GM23338 (cell line): ENCODE results near the gene C1orf21. TPM values are rescaled to one million over a fixed set of nuclear protein-coding genes. Genes with fewer than 3 reads are reported as not detected.

Source experiments
- ATAC-seq: fragments of 200-7000 bp; cut with Tn5 transposase; 3 replicates; pipeline ENCODE4 v1.9.1; 2020
- DNase-seq: peaks from one replicate; pipeline ENCODE4 v3.0.0-alpha.2; 2015; ENCODE audit warnings: low spot score
- H2AFZ ChIP-seq: fragments of 200-600 bp; sonication (generic); 2 replicates; pipeline ENCODE4 v1.8.0; 2016; ENCODE audit warnings: antibody characterized with exemption, mild to moderate bottlenecking, moderate library complexity
- H3F3A ChIP-seq: fragments of 200-600 bp; sonication (generic); replicated peaks from 2 replicates; pipeline ENCODE4 v1.8.0; 2017; ENCODE audit warnings: antibody characterized with exemption, mixed run types, low read depth
- H3K27ac ChIP-seq: fragments of 200-600 bp; sonication (generic); 2 replicates; pipeline ENCODE4 v1.6.1; 2016; ENCODE audit warnings: low read depth
- H3K27me3 ChIP-seq: fragments of 200-600 bp; sonication (generic); 2 replicates; pipeline ENCODE4 v1.8.0; 2016; ENCODE audit warnings: mild to moderate bottlenecking, mixed run types, moderate library complexity; ENCODE audit not compliant: insufficient read depth
- H3K36me3 ChIP-seq: fragments of 200-600 bp; sonication (generic); 2 replicates; pipeline ENCODE4 v1.8.0; 2016; ENCODE audit warnings: mild to moderate bottlenecking; ENCODE audit not compliant: insufficient read depth
- H3K4me1 ChIP-seq: fragments of 200-600 bp; sonication (generic); 2 replicates; pipeline ENCODE4 v1.8.0; 2016; ENCODE audit warnings: mild to moderate bottlenecking, moderate library complexity; ENCODE audit not compliant: insufficient read depth
- H3K4me2 ChIP-seq: fragments of 200-600 bp; sonication (generic); 2 replicates; pipeline ENCODE4 v1.7.1; 2017; ENCODE audit warnings: mixed run types
- H3K4me3 ChIP-seq: fragments of 200-600 bp; sonication (generic); 2 replicates; pipeline ENCODE4 v1.6.1; 2016; ENCODE audit warnings: mixed run types
- H3K79me2 ChIP-seq: fragments of 200-600 bp; sonication (generic); replicated peaks from 2 replicates; pipeline ENCODE4 v1.8.0; 2017; ENCODE audit warnings: mild to moderate bottlenecking; ENCODE audit not compliant: insufficient read depth
- H3K9me2 ChIP-seq: fragments of 200-600 bp; sonication (generic); 2 replicates; pipeline ENCODE4 v1.8.0; 2017; ENCODE audit not compliant: insufficient read depth
- H4K20me1 ChIP-seq: fragments of 200-600 bp; sonication (generic); replicated peaks from 2 replicates; pipeline ENCODE4 v1.8.0; 2017; ENCODE audit warnings: mild to moderate bottlenecking; ENCODE audit not compliant: insufficient read depth
- H3K27ac Mint-ChIP-seq: 2 replicates; pipeline ENCODE4 v1.8.0; 2020; ENCODE audit warnings: inconsistent platforms, mild to moderate bottlenecking, moderate library complexity, mixed read lengths
- H3K27me3 Mint-ChIP-seq: 3 replicates; pipeline ENCODE4 v1.8.0; 2022; ENCODE audit warnings: low read depth, mild to moderate bottlenecking, moderate library complexity, mixed read lengths, inconsistent platforms; ENCODE audit not compliant: insufficient read depth, poor library complexity
- H3K36me3 Mint-ChIP-seq: 3 replicates; pipeline ENCODE4 v1.8.0; 2021; ENCODE audit warnings: low read depth, mild to moderate bottlenecking, inconsistent platforms, moderate library complexity, mixed read lengths
- H3K4me1 Mint-ChIP-seq: 3 replicates; pipeline ENCODE4 v1.8.0; 2020; ENCODE audit warnings: mild to moderate bottlenecking, inconsistent platforms, mixed read lengths
- H3K4me3 Mint-ChIP-seq: 3 replicates; pipeline ENCODE4 v1.8.0; 2021; ENCODE audit warnings: moderate library complexity, mild to moderate bottlenecking, inconsistent platforms, mixed read lengths
- H3K9me3 Mint-ChIP-seq: 3 replicates; pipeline ENCODE4 v1.8.0; 2020; ENCODE audit warnings: moderate library complexity, mild to moderate bottlenecking, inconsistent platforms, mixed read lengths
- EZH2 ChIP-seq: fragments of 200-600 bp; sonication (generic); IDR thresholded peaks from one replicate; pipeline ENCODE4 v1.8.0; 2017; ENCODE audit warnings: antibody characterized with exemption, mild to moderate bottlenecking, low read depth; ENCODE audit not compliant: unreplicated experiment
- EZH2phosphoT487 ChIP-seq: fragments of 200-600 bp; sonication (generic); IDR thresholded peaks from one replicate; pipeline ENCODE4 v1.8.1; 2018; ENCODE audit warnings: antibody characterized with exemption; ENCODE audit not compliant: unreplicated experiment
- JUNB ChIP-seq: IDR thresholded peaks from one replicate; pipeline ENCODE4 v1.6.1; 2016; ENCODE audit warnings: antibody characterized with exemption; ENCODE audit not compliant: unreplicated experiment
- POLR2AphosphoS5 ChIP-seq: IDR thresholded peaks from 2 replicates; pipeline ENCODE4 v1.6.1; 2016; ENCODE audit warnings: antibody characterized with exemption, low read depth
- STAT1 ChIP-seq: IDR thresholded peaks from one replicate; pipeline ENCODE4 v1.6.1; 2016; ENCODE audit warnings: antibody characterized with exemption; ENCODE audit not compliant: unreplicated experiment
- ZNF114 ChIP-seq: fragments of 250-450 bp; sonication (Bioruptor Pico); IDR thresholded peaks from 2 replicates; pipeline ENCODE4 v1.5.0; 2020; ENCODE audit warnings: mild to moderate bottlenecking, moderate library complexity
- ZNF331 ChIP-seq: fragments of 250-450 bp; sonication (Bioruptor Pico); IDR thresholded peaks from 2 replicates; pipeline ENCODE4 v1.5.0; 2020; ENCODE audit warnings: low read depth, mild to moderate bottlenecking, moderate library complexity
- polyA plus RNA-seq: library from polyadenylated mRNA; unstranded; fragments of >200 nt; fragmentation: Nextera tagmentation; extraction: Ambion mirVana; gene quantifications from 2 replicates; pipeline ENCODE4 v1.2.1, GENCODE V29; 2016
- total RNA-seq: library from RNA; depleted of rRNA; stranded (reverse); fragments of >200 nt; shearing (Covaris generic); gene quantifications from 2 replicates; pipeline ENCODE4 v1.2.3, GENCODE V29; 2014
- TF ChIP-seq, protein P1 (sequence below): IDR thresholded peaks from 2 replicates; pipeline ENCODE4 v1.6.1; 2016; ENCODE audit warnings: antibody characterized with exemption
- TF ChIP-seq, protein P2 (sequence below): IDR thresholded peaks from one replicate; pipeline ENCODE4 v1.6.1; 2018; ENCODE audit warnings: antibody characterized with exemption; ENCODE audit not compliant: unreplicated experiment
- TF ChIP-seq, protein P3 (sequence below), 2 experiments: fragments of 200-600 bp in 1 of 2; sonication (generic) in 1 of 2; conservative IDR thresholded peaks; 2 replicates each; pipeline versions ENCODE4 v1.5.1 to v1.6.1; 2016 to 2017; ENCODE audit warnings: antibody characterized with exemption in 2 of 2, low read depth in 2 of 2, mild to moderate bottlenecking in 2 of 2, moderate library complexity in 1 of 2

C1orf21 gene
- total and polyA plus RNA-seq, 2 experiments from 2014 or later, result 28.0 to 40.4 TPM

DNA sequence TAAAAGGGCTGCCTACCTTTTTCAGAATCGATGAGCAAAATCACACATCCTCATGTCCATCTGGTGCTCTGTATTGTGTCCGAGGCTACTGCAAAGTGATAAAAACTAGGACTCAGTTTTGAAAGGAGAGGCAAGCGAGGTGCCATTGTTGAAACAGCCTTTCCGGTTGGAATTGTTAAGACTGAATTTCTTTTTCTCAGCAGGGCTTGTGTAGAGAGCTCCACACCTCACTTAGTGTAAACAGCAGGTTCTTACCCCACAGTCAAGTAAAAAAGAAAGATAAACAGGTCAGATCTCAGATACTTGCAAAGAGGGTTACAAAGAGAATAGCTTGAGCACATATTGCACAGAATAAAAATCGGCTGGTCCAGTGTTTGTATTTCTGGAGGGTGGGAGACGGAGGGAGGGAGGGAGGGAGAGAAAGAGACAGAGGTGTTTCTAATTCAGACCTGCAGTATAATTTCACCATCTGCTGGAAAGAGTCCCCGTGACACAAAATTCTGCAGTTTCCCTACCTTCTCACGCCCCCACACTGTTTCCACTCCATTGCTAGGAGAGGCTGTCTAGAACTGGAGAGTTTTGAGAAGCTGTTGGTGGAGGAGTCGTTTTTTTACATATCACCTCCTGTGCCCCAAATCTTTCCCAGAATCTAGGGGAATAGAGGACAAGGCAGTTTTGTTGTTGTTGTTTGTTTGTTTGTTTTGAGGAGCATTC is 285.3 kb downstream of the C1orf21 start:
- Histone ChIP-seq H4K20me1 (no peaks in the 10 kb centered on the region), H3K4me2 (peak overlapping the region; percentile 50), H3K4me3 (0 out of 2 replicates have a peak overlapping the region, but pooled peaks have one; percentile 23), H3K79me2 (peaks cover 12% of the 10 kb centered on the region), H3K4me1 (peaks cover 57% of the 10 kb centered on the region), H2AFZ (peak overlapping the region; percentile 84), H3F3A (peaks cover 4% of the 10 kb centered on the region; the same call in 1 of the 2 replicates), H3K27me3 (no peaks in the 10 kb centered on the region), H3K36me3 (no peaks in the 10 kb centered on the region), H3K9me2 (no peaks in the 10 kb centered on the region), H3K27ac (peak overlapping the region; percentile 36)
- H3K27me3 Mint-ChIP-seq, result peaks cover 4% of the 10 kb centered on the region
- H3K4me3 Mint-ChIP-seq, result no peak overlapping the region
- no peaks in the 10 kb centered on the region; the same call in 2 of the 3 replicates for H3K9me3 Mint-ChIP-seq
- H3K27ac Mint-ChIP-seq, result peak overlapping the region; percentile 63
- peak; percentile 13; the same call in 2 of the 3 replicates for ATAC-seq
- TF ChIP-seq JUNB (no peak), ZNF114 (no peak), EZH2 (no peak), STAT1 (no peak), POLR2AphosphoS5 (no peak), EZH2phosphoT487 (no peak), ZNF331 (CRISPR knock-in tag) (no peak)
- TF ChIP-seq, protein P1, sequence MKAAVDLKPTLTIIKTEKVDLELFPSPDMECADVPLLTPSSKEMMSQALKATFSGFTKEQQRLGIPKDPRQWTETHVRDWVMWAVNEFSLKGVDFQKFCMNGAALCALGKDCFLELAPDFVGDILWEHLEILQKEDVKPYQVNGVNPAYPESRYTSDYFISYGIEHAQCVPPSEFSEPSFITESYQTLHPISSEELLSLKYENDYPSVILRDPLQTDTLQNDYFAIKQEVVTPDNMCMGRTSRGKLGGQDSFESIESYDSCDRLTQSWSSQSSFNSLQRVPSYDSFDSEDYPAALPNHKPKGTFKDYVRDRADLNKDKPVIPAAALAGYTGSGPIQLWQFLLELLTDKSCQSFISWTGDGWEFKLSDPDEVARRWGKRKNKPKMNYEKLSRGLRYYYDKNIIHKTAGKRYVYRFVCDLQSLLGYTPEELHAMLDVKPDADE, result no peak
- TF ChIP-seq, protein P2, sequence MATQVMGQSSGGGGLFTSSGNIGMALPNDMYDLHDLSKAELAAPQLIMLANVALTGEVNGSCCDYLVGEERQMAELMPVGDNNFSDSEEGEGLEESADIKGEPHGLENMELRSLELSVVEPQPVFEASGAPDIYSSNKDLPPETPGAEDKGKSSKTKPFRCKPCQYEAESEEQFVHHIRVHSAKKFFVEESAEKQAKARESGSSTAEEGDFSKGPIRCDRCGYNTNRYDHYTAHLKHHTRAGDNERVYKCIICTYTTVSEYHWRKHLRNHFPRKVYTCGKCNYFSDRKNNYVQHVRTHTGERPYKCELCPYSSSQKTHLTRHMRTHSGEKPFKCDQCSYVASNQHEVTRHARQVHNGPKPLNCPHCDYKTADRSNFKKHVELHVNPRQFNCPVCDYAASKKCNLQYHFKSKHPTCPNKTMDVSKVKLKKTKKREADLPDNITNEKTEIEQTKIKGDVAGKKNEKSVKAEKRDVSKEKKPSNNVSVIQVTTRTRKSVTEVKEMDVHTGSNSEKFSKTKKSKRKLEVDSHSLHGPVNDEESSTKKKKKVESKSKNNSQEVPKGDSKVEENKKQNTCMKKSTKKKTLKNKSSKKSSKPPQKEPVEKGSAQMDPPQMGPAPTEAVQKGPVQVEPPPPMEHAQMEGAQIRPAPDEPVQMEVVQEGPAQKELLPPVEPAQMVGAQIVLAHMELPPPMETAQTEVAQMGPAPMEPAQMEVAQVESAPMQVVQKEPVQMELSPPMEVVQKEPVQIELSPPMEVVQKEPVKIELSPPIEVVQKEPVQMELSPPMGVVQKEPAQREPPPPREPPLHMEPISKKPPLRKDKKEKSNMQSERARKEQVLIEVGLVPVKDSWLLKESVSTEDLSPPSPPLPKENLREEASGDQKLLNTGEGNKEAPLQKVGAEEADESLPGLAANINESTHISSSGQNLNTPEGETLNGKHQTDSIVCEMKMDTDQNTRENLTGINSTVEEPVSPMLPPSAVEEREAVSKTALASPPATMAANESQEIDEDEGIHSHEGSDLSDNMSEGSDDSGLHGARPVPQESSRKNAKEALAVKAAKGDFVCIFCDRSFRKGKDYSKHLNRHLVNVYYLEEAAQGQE, result no peak
- TF ChIP-seq, protein P3, sequence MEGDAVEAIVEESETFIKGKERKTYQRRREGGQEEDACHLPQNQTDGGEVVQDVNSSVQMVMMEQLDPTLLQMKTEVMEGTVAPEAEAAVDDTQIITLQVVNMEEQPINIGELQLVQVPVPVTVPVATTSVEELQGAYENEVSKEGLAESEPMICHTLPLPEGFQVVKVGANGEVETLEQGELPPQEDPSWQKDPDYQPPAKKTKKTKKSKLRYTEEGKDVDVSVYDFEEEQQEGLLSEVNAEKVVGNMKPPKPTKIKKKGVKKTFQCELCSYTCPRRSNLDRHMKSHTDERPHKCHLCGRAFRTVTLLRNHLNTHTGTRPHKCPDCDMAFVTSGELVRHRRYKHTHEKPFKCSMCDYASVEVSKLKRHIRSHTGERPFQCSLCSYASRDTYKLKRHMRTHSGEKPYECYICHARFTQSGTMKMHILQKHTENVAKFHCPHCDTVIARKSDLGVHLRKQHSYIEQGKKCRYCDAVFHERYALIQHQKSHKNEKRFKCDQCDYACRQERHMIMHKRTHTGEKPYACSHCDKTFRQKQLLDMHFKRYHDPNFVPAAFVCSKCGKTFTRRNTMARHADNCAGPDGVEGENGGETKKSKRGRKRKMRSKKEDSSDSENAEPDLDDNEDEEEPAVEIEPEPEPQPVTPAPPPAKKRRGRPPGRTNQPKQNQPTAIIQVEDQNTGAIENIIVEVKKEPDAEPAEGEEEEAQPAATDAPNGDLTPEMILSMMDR (conservative IDR thresholded peaks at IDR 0.05; ENCODE audit: low read depth in 2 of 2), result no peak
- H3K4me1 Mint-ChIP-seq, result peaks cover 61% of the 10 kb centered on the region
- H3K36me3 Mint-ChIP-seq, result no peaks in the 10 kb centered on the region
- DNase-seq, result no peak
